D341Med (cell line): ENCODE measurements around the gene TAF1C.

Experiments used
- DNase-seq: peaks from one replicate; pipeline ENCODE4 v3.0.0; 2012; ENCODE audit warnings: low spot score

TAF1C gene

DNA sequence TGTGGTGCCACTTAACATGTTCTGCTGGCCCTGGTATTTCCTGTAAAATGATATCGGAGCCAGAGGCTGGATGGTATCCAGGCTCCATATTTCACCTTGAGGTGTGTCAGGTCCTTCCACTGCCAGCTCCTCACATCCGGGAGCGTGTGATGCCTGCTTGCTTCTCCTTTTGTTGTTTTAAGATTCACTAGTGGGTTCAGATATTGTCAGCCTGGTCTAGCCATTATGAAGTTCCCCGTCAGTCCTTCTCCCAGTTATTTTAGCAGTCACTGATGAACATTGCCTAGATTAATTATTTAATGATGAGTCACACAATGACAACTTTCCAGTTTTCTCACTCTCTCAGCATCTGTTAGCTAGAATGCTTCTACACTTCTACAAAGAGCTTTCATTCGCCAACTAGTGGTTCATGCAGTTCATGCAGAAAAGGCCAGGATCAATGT, 30.5 kb downstream of the TAF1C start:
- DNase-seq, result no peak

- DNase-seq, result no peak
These were observed 31.1 kb downstream of the TAF1C start for GRCh38 chr16:84155771-84156170.

DNA sequence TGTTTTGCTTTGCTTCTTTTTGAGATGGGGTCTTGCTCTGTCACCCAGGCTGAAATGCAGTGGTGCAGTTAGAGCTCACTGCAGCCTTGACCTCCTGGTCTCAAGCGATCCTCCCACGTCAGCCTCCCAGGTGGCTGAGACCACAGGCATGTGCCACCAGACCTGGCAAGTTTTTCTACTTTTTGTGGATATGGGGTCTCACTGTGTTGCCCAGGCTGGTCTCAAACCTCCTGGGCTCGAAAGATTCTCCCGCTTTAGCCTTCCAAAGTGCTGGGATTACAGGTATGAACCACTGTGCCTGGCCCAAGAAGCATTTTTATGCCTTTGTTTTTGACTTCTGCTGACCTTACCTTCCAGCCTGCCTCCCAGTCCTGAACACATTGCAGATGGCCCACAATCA, 31.6 kb downstream of the TAF1C start:
- DNase-seq, result no peak

- no peak for DNase-seq
These were observed 33.1 kb downstream of the TAF1C start for GRCh38 chr16:84153660-84154214.

- DNase-seq, result no peak
These were observed 35.9 kb downstream of the TAF1C start for GRCh38 chr16:84150926-84151325.

DNA sequence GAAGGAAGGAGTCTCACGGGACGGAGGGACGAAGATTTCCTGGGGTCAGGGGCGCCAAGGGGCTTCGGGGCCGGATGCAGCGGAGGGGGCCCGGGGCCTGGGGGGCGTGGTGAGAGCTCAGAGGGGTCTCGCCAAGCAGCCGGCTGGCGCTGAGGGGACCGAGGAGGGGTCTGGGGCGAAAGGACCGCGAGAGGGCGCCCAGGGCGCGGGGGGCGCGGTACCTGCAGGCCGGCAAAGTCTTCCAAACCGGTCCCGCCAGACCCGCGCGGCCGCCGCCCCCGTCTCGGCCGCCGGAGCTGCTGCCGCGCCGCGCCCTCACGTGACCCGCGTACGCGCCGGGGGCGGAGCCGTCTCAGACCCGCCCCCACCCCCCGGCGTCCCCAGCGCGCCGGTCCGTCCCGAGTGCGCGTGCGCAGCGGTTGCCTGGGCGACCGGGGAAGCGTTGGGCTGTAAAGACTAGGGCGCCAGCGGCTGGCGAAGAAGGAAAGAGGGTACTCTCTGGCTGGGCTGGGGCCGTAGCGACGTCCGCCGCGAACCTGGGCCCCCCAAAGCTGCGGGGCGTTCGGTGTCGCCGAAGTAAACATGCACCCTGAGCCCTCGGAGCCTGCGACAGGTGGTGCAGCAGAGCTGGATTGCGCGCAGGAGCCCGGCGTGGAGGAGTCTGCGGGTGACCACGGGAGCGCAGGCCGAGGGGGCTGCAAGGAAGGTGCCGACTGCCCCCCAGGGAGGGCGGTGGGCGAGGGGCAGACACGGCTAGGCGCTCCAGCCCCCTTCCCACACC, 41.8 kb downstream of the TAF1C start, which contains the start of the genes DNAAF1 and HSDL1:
Gene DNAAF1 (plus strand): TSS at position 450 of the 781 bp plus-strand sequence. CDS start 133 bp downstream, at position 583.
Gene HSDL1 (minus strand): TSS at position 319 of the 781 bp plus-strand sequence. CDS start 13,856 bp downstream, outside the sequence.
- peak; percentile 99 for DNase-seq

GRCh38 chr16:84144209-84144858, 42.5 kb downstream of the TAF1C start:
- peak; percentile 59 for DNase-seq

- no peak for DNase-seq
These were observed 43.1 kb downstream of the TAF1C start for GRCh38 chr16:84143784-84144199.

GRCh38 chr16:84143081-84143480, 43.8 kb downstream of the TAF1C start:
- no peak for DNase-seq

GRCh38 chr16:84141143-84141670, 45.6 kb downstream of the TAF1C start:
- DNase-seq, result peak; percentile 57

DNA sequence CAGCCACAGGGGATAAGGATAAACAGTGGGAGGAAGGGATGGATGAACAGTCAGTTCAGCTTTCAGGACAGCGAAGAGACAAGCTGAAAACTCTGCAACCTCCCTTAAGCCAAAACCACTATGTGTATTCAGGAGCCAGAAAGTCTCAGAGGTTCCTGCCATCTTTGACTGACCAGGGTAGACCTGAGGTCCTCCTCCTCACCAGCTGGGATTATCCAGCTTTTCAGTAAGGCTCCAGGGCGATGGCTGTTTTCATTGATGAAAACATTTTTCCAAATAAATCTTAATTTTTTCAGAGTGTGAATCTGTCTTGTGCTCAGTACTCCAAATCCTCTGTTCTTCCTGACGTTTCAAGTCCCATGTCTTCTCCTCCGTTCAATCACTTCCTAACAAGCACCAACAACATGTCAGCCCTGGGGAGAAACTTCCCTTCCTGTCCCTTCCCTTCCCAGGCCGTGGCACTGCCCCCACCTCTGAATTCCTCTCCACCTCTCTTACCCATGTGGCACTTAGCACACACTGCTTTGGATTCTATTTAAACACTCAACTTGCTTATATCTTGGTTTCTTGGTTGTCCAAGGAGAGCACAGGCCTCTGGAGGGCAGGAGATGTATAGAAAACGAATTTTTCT, 47.1 kb downstream of the TAF1C start:
- no peak for DNase-seq

DNA sequence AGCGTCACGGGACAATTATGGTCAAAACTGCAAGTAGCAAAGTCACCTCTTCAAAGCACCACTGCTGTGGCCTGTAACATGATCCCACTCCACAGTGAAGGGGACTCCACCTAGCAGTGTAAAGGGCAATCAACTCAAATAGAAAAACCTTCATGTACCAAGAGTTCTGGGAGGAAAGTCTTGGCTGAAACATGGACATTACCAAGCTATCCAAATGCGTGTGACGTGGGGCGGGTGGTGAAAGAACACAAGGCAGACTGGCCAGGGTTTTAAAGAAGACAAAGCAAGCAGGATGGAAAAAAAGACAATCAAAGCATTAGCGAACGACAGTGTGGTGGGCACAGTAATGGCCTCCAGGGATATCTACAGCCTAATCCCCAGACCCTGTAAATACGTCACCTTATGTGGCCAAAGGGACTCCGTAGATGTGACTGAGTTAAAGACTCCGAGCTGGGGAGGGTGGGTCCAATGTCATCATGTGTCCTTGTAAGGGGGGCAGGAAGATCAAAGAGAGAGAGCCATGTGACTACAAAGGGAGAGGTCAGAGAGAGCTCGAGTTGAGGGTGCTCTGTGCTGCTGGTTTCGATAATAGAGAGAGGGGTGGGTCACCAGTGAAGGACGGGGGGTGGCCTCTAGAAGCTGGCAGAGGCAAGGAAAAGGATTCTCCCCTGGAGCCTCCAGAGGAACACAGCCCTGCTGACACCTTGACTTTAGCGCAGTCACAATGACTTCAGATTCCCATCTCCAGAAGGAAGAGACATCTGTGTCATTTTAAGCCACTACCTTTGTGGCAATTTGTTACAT, 47.8 kb downstream of the TAF1C start:
- no peak for DNase-seq

GRCh38 chr16:84138500-84138823, 48.4 kb downstream of the TAF1C start:
- no peak for DNase-seq

DNA sequence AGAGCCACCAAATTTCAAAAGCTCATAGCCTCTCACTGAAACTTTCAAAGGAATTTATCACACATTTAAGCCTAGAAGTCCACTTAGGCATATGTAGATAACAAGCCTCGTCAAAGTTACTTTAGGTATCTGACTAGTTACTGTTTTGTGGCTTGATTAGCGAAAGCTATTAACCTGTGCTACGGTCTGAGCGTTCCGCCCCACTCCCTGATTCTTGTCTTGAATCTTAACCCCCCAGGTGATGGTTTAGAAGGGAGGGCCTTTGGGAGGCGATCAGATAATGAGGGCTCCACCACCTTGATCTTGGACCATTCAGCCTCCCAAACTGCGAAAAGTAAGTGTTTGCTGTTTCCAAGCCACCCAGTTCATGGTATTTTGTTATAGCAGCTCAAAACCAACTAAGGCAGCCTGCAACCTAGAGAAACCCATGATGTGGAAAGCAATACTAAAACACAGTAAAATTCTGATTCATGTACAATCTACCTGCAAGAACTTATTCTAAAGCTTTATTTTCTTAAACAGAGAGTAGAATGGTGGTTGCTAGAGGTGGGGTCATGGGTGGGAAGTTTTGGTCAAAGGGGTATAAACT, 49.0 kb downstream of the TAF1C start:
- no peak for DNase-seq

- DNase-seq, result no peak
These were observed 49.6 kb downstream of the TAF1C start for GRCh38 chr16:84137287-84137686.

DNA sequence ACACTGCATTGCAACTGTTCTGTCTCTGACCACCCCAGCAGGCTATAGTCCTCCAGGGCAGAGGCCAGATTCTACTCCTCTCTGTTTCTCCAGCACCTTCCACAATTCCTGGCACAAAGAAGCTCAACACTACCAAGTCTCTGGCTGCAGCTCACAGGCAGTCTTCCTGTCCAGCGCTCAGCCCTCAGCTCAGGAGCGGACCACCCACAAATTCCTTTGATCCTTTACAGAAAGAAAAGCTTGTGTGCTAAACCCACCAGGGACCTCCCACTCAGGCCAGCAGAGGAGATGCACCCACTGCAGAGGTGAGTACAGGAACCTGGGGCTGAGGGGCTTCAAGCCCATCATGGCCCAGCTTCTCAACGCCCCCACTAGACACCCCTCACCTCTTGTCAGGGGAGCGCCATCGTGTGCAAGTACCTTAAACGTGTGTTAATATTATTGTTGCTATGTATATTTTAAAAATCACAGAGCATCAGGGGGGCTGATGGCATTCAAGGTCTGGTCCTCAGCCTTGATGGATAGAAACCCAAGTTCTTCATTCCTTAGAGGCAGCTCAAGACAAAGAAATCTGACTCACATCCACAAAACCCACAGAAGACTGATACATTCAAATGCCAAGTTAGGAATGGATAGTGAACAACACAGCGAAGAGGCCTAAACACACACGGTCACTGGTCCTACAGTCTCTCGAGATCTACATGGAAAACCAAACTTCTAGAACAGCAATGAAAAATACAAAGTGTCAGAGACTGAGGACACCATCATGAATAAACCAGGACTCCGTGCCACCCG, 50.3 kb downstream of the TAF1C start:
- no peak for DNase-seq

- no peak for DNase-seq
These were observed 54.2 kb downstream of the TAF1C start for GRCh38 chr16:84132527-84133285.

DNA sequence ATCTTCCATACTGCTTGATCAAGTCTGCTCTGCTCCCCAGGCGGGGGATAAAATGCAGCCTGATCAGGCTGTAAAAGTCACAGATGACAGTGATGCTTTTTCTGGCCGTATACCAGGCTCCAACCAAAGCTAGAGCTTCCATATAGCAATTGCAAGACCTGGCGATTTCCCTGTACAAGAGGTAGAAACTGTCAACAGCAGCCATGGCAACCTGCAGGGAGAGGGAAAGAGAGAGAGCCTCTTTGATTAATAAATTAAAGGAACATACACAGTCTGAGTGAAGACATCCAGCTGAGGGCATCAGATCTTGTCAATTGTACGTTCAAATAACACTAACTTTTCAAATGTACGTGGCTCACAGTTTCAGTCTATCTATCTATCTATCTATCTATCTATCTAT, 55.7 kb downstream of the TAF1C start:
- DNase-seq, result no peak
